NOMO-1 (cell line): ENCODE results near the gene EPHA8.

Experiments used
- DNase-seq, 2 experiments: peaks; one replicate each; lab custom pipeline; 2025; ENCODE audit not compliant: unreplicated experiment in 2 of 2; lab: John Stamatoyannopoulos, UW

Gene EPHA8

GRCh38 chr1:22612671-22613571, 49.6 kb downstream of the EPHA8 start:
- DNase-seq, result no peak

- DNase-seq, result no peak
Measured at GRCh38 chr1:22613572-22613918, 50.3 kb downstream of the EPHA8 start.

- DNase-seq, result no peak
Measured at GRCh38 chr1:22613951-22614350, 50.7 kb downstream of the EPHA8 start.

- no peak for DNase-seq
Measured at GRCh38 chr1:22615886-22616285, 52.6 kb downstream of the EPHA8 start.

- DNase-seq, result no peak
Measured at GRCh38 chr1:22616571-22616970, 53.3 kb downstream of the EPHA8 start.

GRCh38 chr1:22618056-22618455, 54.8 kb downstream of the EPHA8 start:
- no peak for DNase-seq

- DNase-seq, result peak; percentile 74 to 76
Measured at GRCh38 chr1:22619252-22619651, 56.0 kb downstream of the EPHA8 start.

GRCh38 chr1:22619798-22620197, 56.5 kb downstream of the EPHA8 start:
- DNase-seq, result no peak

- DNase-seq, result no peak
Measured at GRCh38 chr1:22621761-22622160, 58.5 kb downstream of the EPHA8 start.

- DNase-seq, result no peak
Measured at GRCh38 chr1:22625262-22625925, 62.1 kb downstream of the EPHA8 start.

- no peak for DNase-seq
Measured at GRCh38 chr1:22626237-22627157, 63.2 kb downstream of the EPHA8 start.

GRCh38 chr1:22627331-22627730, 64.0 kb downstream of the EPHA8 start:
- no peak for DNase-seq

GRCh38 chr1:22628698-22629444, 65.6 kb downstream of the EPHA8 start:
- no peak for DNase-seq

- no peak for DNase-seq
Measured at GRCh38 chr1:22629886-22630285, 66.6 kb downstream of the EPHA8 start.

GRCh38 chr1:22633697-22634463, 70.6 kb downstream of the EPHA8 start:
- DNase-seq, result no peak

- DNase-seq, result no peak
Measured at GRCh38 chr1:22635436-22635835, 72.1 kb downstream of the EPHA8 start.

GRCh38 chr1:22636353-22636752, 73.1 kb downstream of the EPHA8 start, which contains the start of gene C1QA:
Gene C1QA, plus strand, starts transcription at chr1:22636628. Its CDS starts 989 bp downstream, at chr1:22637617.
- peak; percentile 42 to 65 for DNase-seq

- DNase-seq, result no peak
Measured at GRCh38 chr1:22636927-22637326, 73.6 kb downstream of the EPHA8 start.

GRCh38 chr1:22637907-22638445, 74.7 kb downstream of the EPHA8 start:
- DNase-seq, result no peak
